Stimulated activated CD4-positive, alpha-beta T cell treated with anti-CD3 and anti-CD28 coated beads, Interleukin-1b, Interleukin-23, amount 100 ng/mL, for 48 hours (primary cell): ENCODE data around the gene TSPYL4.

Source experiments
- DNase-seq: peaks from one replicate; pipeline ENCODE4 v3.0.0-alpha.2; 2020

Gene TSPYL4

GRCh38 chr6:116221911-116222310 lies 32.0 kb downstream of the TSPYL4 start:
- no peak for DNase-seq

DNA sequence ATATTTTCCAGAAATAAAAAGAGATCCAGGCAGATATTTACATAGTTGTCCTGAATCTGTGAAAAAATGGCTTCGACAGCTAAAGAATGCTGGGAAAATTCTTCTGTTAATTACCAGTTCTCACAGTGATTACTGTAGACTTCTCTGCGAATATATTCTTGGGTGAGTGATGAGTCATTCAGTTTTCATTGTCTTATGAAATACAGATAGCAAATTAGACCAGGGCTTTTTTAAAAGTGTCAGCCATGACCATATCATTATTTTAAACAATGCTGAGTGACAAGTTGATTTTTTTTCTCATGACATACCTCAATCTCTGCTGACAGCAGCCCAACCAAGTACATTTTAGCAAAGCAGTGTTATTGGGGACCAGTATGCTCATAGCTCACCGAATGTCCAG lies 32.8 kb downstream of the TSPYL4 start:
- no peak for DNase-seq

- DNase-seq = no peak
These were observed 35.0 kb downstream of the TSPYL4 start for GRCh38 chr6:116218866-116219265.

- no peak for DNase-seq
These were observed 35.7 kb downstream of the TSPYL4 start for GRCh38 chr6:116218172-116218633.

DNA sequence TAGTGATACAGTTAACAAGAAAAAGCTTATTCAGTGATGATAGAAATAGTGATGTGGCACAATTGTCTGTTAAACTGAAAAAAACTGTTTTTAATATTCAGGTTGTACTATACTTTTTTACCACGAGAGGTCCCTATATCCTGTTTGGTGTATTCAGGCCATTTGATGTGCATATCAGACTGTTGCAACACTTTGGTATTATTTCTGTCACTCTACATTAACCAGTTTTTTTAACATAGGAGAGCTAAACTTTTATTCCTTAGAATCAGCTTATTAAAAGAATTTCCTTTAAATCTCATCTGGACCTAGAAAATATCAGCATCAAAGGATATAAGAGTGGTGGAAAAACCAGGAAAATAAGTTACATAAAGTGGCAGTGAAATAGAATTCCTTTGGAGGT lies 36.8 kb downstream of the TSPYL4 start:
- no peak for DNase-seq

- DNase-seq = no peak
These were observed 38.5 kb downstream of the TSPYL4 start for GRCh38 chr6:116215414-116215813.

- DNase-seq = no peak
These were observed 39.2 kb downstream of the TSPYL4 start for GRCh38 chr6:116214681-116215080.

GRCh38 chr6:116210750-116211425 lies 43.0 kb downstream of the TSPYL4 start:
- no peak for DNase-seq

- no peak for DNase-seq
These were observed 43.6 kb downstream of the TSPYL4 start for GRCh38 chr6:116210316-116210715.

- no peak for DNase-seq
These were observed 45.7 kb downstream of the TSPYL4 start for GRCh38 chr6:116208056-116208785.

GRCh38 chr6:116206231-116206903 lies 47.5 kb downstream of the TSPYL4 start:
- no peak for DNase-seq

DNA sequence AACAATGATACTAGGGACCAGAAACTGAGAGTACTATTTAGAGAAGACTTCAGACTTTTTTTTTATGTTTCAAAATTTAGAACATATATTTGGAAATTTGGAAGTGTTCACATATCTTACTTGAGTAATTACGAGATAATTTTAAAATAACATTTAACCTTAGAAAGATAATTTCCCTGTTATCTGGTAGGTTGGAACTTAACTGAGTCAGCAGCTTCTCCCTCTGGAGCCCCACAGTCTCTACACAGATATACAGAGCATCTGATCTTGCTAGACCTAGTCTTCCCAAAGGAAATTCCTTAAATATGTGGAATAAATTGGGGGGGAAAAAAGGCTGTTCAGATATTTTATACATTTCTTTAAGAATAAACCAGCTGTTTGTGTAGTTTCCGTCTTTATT lies 48.6 kb downstream of the TSPYL4 start:
- DNase-seq = no peak

DNA sequence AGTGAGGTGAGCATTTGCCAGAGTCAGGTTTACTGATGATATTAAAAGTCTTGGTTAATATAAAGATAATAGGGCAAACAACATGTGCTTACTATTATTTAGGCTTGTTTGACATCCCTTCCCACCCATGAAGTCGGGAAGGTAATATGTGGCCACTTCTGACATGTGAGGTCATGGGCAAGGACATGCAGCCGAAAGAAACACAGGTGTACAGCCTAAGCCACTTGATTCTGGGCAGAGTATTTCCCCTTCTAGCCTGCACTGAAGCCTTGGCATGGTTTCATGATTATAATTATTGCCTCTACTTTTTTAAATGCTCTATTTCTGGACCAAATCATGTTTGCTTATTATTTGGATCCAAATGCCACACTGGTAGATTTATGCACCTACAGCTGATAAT lies 52.3 kb downstream of the TSPYL4 start:
- no peak for DNase-seq

DNA sequence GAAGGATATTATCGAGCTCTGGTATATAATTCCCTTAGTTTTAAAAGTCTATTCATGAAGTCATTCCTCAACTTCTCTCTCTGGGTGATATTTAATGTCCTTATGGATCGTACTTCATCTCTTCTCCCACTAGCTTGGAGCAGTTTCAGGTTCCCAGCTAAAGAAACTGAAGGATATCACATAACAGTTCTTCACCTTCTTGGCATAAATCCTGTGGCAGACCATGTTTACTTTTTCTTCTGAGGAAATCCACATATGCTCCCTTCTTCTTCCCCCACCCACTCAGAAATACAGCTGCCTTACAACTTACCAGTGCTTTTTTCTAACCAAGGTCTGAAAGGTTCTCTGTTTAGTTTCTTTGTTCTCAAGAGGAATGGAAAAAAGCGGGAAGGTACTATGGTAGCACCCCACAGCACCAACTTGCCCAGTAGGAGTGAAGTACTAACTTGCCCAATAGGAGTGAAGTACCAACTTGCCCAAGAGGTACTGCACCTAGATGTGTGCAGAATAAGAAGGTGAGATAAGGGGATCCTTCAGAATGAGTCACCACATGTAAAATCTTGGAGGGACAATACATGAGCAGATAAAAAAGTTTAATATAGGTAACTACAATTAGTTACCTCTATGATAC lies 53.1 kb downstream of the TSPYL4 start:
- DNase-seq = no peak
